ENCODE measurements around the gene KCNB1. TPM values are rescaled to one million over a fixed set of nuclear protein-coding genes. Genes with fewer than 3 reads are reported as not detected.

The KCNB1 gene
- total and polyA plus RNA-seq, 2 of the 4 experiments (the other 2 are of a cell fraction): 0.05 TPM; not detected in 1

GRCh38 chr20:49380337-49380780, 102.1 kb downstream of the KCNB1 start:
- Histone ChIP-seq H3K14ac (replicated peaks; ENCODE audit: low read depth, low read length) (no peak overlapping the region), H3K9me1 (ENCODE audit: insufficient read depth, low read length) (no peaks in the 10 kb centered on the region), H4K91ac (ENCODE audit: insufficient read depth, low read depth, low read length) (no peak overlapping the region), H3K18ac (ENCODE audit: low read depth, low read length) (no peak overlapping the region), H3K9ac (ENCODE audit: low read depth, low read length) (no peak overlapping the region), H2BK120ac (ENCODE audit: low read depth, low read length) (no peak overlapping the region), H3K23ac (ENCODE audit: low read depth, low read length) (no peak overlapping the region), H2AK9ac (replicated peaks; ENCODE audit: low read depth, low read length, poor library complexity) (no peak overlapping the region), H3K4me2 (ENCODE audit: low read depth, low read length) (no peak overlapping the region), H3K79me1 (ENCODE audit: low read depth in 1 of 2, low read length in 2 of 2) (no peaks in the 10 kb centered on the region), H2AK5ac (ENCODE audit: low read depth, low read length) (no peak overlapping the region), H2BK20ac (ENCODE audit: low read depth, low read length) (no peak overlapping the region), H3K4me1 (ENCODE audit: control insufficient read depth, insufficient read depth, low read length) (no peaks in the 10 kb centered on the region), H3K56ac (ENCODE audit: extremely low read depth, insufficient read depth, low read length) (no peak overlapping the region), H3K27me3 (ENCODE audit: control insufficient read depth, insufficient read depth, low read length) (peaks cover 37% of the 10 kb centered on the region), H4K20me1 (ENCODE audit: insufficient read depth, low read length) (no peaks in the 10 kb centered on the region), H2BK15ac (ENCODE audit: low read depth, low read length) (no peak overlapping the region), H3K4me3 (ENCODE audit: insufficient read depth, low read depth, low read length) (no peak overlapping the region), H2BK5ac (ENCODE audit: low read depth, low read length, poor library complexity, severe bottlenecking) (no peak overlapping the region), H3K36me3 (ENCODE audit: control insufficient read depth, insufficient read depth, low read length) (no peaks in the 10 kb centered on the region), H4K8ac (ENCODE audit: low read depth in 2 of 2, low read length in 2 of 2) (no peak overlapping the region), H3K9me3 (ENCODE audit: control insufficient read depth, insufficient read depth, low read length) (no peaks in the 10 kb centered on the region), H3K27ac (ENCODE audit: insufficient read depth, low read length) (no peak overlapping the region), H3K4ac (ENCODE audit: low read depth, low read length) (no peak overlapping the region), H4K5ac (ENCODE audit: low read depth, low read length) (no peak overlapping the region), H2AFZ (replicated peaks; ENCODE audit: low read length, poor library complexity) (no peak overlapping the region)
- TF ChIP-seq SMC3 (IDR thresholded peaks at IDR 0.05; ENCODE audit: low read depth, low read length) (no peak), MAZ (IDR thresholded peaks at IDR 0.05; ENCODE audit: borderline replicate concordance, low read depth, low read length) (no peak), MAFK (IDR thresholded peaks at IDR 0.05; ENCODE audit: low read depth, low read length) (no peak), USF2 (IDR thresholded peaks at IDR 0.05; ENCODE audit: low read depth, low read length) (no peak), RCOR1 (IDR thresholded peaks at IDR 0.05; ENCODE audit: insufficient replicate concordance, low read length) (no peak), BHLHE40 (IDR thresholded peaks at IDR 0.05; ENCODE audit: low read depth, low read length) (no peak), CEBPB (IDR thresholded peaks at IDR 0.05; ENCODE audit: low read depth, low read length) (no peak), CTCF (conservative IDR thresholded peaks at IDR 0.05; ENCODE audit: low read depth, low read length) (no peak), MXI1 (IDR thresholded peaks at IDR 0.05; ENCODE audit: borderline replicate concordance, low read depth, low read length) (no peak), ELK1 (IDR thresholded peaks at IDR 0.05; ENCODE audit: borderline replicate concordance, low read depth, low read length) (no peak), POLR2A (IDR thresholded peaks at IDR 0.05; ENCODE audit: low read depth, low read length) (no peak)
- CTCF ChIA-PET: interaction anchor here (1.0 kb wide), 1 partner anchor 134 kb away, joined by 3 read pairs; no protein-coding TSS in a partner anchor
- intact Hi-C loops (cut with micrococcal nuclease): loop anchor here (10.0 kb wide), 1 partner anchor 104 kb away; the partner anchor contains the start of gene KCNB1
- no TSS peak for BruUV-seq (replicated peaks)
- dilution Hi-C loops (cut with HindIII; ENCODE audit: low sequenced_read_pairs, unreplicated experiment): no loop called here
- in situ Hi-C loops (cut with MboI; ENCODE audit: low sequenced_read_pairs): no loop called here
- WGBS, 2 experiments (ENCODE audit: extremely low coverage in 2 of 2, insufficient read length in 1 of 2): no CpG with 5 or more reads among the region's 6 CpGs
- DNase-seq (no peak), ATAC-seq (ENCODE audit: low read depth) (no peak)
- POLR2A ChIA-PET (ENCODE audit: unreplicated experiment): no interaction called here

Data from IMR-90 (cell line).